OCI-LY3 (cell line): ENCODE results near the gene TMEM214.

Experiments used
- H2AFZ ChIP-seq: fragments of 200-600, 300-600 bp; shearing (Covaris generic); 2 replicates; pipeline ENCODE4 v1.6.0; 2014; ENCODE audit warnings: antibody characterized with exemption, low read depth, low read length
- H3K27ac ChIP-seq: fragments of 200-600, 300-600 bp; sonication (generic); 2 replicates; pipeline ENCODE4 v1.5.1; 2014; ENCODE audit warnings: mild to moderate bottlenecking, low read length, moderate library complexity, mixed read lengths
- H3K27me3 ChIP-seq: fragments of 200-600, 300-600 bp; sonication (generic); 2 replicates; pipeline ENCODE4 v1.6.1; 2014; ENCODE audit warnings: low read depth, low read length, mixed read lengths
- H3K36me3 ChIP-seq: fragments of 200-600, 300-600 bp; sonication (generic); replicated peaks from 2 replicates; pipeline ENCODE3; 2014; ENCODE audit warnings: low read depth, low read length, mixed read lengths
- H3K4me1 ChIP-seq: fragments of 300-600, 200-600 bp; sonication (generic); 2 replicates; pipeline ENCODE4 v1.6.1; 2014; ENCODE audit warnings: low read length, mixed read lengths
- H3K4me2 ChIP-seq: fragments of 200-600, 300-600 bp; sonication (generic); 2 replicates; pipeline ENCODE4 v1.6.1; 2014; ENCODE audit warnings: low read length, mixed read lengths
- H3K4me3 ChIP-seq: fragments of 300-600, 200-600 bp; sonication (generic); 2 replicates; pipeline ENCODE4 v1.5.1; 2014; ENCODE audit warnings: antibody characterized with exemption, mild to moderate bottlenecking, low read length, moderate library complexity
- H3K79me2 ChIP-seq: fragments of 300-600, 200-600 bp; shearing (Covaris generic); 2 replicates; pipeline ENCODE4 v1.6.1; 2014; ENCODE audit warnings: mild to moderate bottlenecking, low read length, mixed read lengths
- H3K9ac ChIP-seq: fragments of 300-600, 200-600 bp; shearing (Covaris generic); 2 replicates; pipeline ENCODE4 v1.6.0; 2014; ENCODE audit warnings: mild to moderate bottlenecking, low read length, moderate library complexity
- H3K9me3 ChIP-seq: fragments of 200-600, 300-600 bp; shearing (Covaris generic); 2 replicates; pipeline ENCODE4 v1.6.1; 2014; ENCODE audit warnings: low read length, mixed read lengths; ENCODE audit not compliant: insufficient read depth
- H4K20me1 ChIP-seq: fragments of 200-600, 300-600 bp; sonication (generic); 2 replicates; pipeline ENCODE4 v1.6.1; 2016; ENCODE audit warnings: low read length, mixed read lengths; ENCODE audit not compliant: insufficient read depth
- CTCF ChIP-seq: fragments of 200-600, 300-600 bp; sonication (generic); IDR thresholded peaks from 2 replicates; pipeline ENCODE4 v1.5.1; 2014; ENCODE audit warnings: antibody characterized with exemption, low read length, low read depth
- EZH2phosphoT487 ChIP-seq: fragments of 200-600 bp; shearing (Covaris generic); IDR thresholded peaks from 2 replicates; pipeline ENCODE4 v1.6.1; 2018; ENCODE audit warnings: antibody characterized with exemption, mixed run types, low read depth

Gene TMEM214

GRCh38 chr2:27006602-27007415 lies 26.0 kb upstream of the TMEM214 start:
- Histone ChIP-seq H3K27ac (no peak overlapping the region), H3K4me1 (peaks cover 19% of the 10 kb centered on the region), H3K27me3 (peaks cover 25% of the 10 kb centered on the region), H3K9ac (no peak overlapping the region), H4K20me1 (no peaks in the 10 kb centered on the region), H3K9me3 (no peaks in the 10 kb centered on the region), H3K36me3 (no peaks in the 10 kb centered on the region), H2AFZ (no peak overlapping the region), H3K4me2 (no peak overlapping the region), H3K4me3 (no peak overlapping the region), H3K79me2 (no peaks in the 10 kb centered on the region)
- TF ChIP-seq CTCF: no peak
- no peak for TF ChIP-seq EZH2phosphoT487

GRCh38 chr2:27007416-27008374 lies 25.1 kb upstream of the TMEM214 start:
- H4K20me1 ChIP-seq: no peaks in the 10 kb centered on the region
- no peak overlapping the region for H3K9ac ChIP-seq
- no peak overlapping the region for H2AFZ ChIP-seq
- H3K9me3 ChIP-seq: no peaks in the 10 kb centered on the region
- peaks cover 25% of the 10 kb centered on the region for H3K27me3 ChIP-seq
- no peaks in the 10 kb centered on the region for H3K79me2 ChIP-seq
- no peaks in the 10 kb centered on the region for H3K36me3 ChIP-seq
- no peak overlapping the region for H3K4me3 ChIP-seq
- no peak for TF ChIP-seq EZH2phosphoT487
- TF ChIP-seq CTCF: no peak
- H3K4me2 ChIP-seq: no peak overlapping the region
- H3K4me1 ChIP-seq: peaks cover 18% of the 10 kb centered on the region
- H3K27ac ChIP-seq: no peak overlapping the region

GRCh38 chr2:27008678-27009077 lies 24.1 kb upstream of the TMEM214 start:
- Histone ChIP-seq H4K20me1 (no peaks in the 10 kb centered on the region), H3K27ac (no peak overlapping the region), H3K4me1 (peaks cover 8% of the 10 kb centered on the region), H3K79me2 (no peaks in the 10 kb centered on the region), H2AFZ (no peak overlapping the region), H3K4me3 (no peak overlapping the region), H3K36me3 (no peaks in the 10 kb centered on the region), H3K9me3 (no peaks in the 10 kb centered on the region), H3K9ac (no peak overlapping the region), H3K4me2 (no peak overlapping the region), H3K27me3 (peaks cover 33% of the 10 kb centered on the region)
- no peak for TF ChIP-seq EZH2phosphoT487
- TF ChIP-seq CTCF: no peak

- Histone ChIP-seq H3K4me3 (no peak overlapping the region), H2AFZ (no peak overlapping the region), H3K4me1 (peaks cover 4% of the 10 kb centered on the region), H3K9ac (no peak overlapping the region), H3K9me3 (no peaks in the 10 kb centered on the region), H3K36me3 (no peaks in the 10 kb centered on the region), H3K4me2 (no peak overlapping the region), H3K27me3 (peaks cover 34% of the 10 kb centered on the region), H4K20me1 (no peaks in the 10 kb centered on the region), H3K79me2 (no peaks in the 10 kb centered on the region), H3K27ac (no peak overlapping the region)
- TF ChIP-seq EZH2phosphoT487: no peak
- TF ChIP-seq CTCF: no peak
Observed at GRCh38 chr2:27009083-27009482, 23.7 kb upstream of the TMEM214 start.
